Left renal pelvis (tissue), 4 donors: Measurements from ENCODE around the gene RNU6-1. TPM values are rescaled to one million over a fixed set of nuclear protein-coding genes. Genes with fewer than 3 reads are reported as not detected.

Experiments
- DNase-seq, 4 donors: peaks; one replicate each; pipeline ENCODE4 v3.0.0-alpha.2; 2013; ENCODE audit warnings: low read depth in 4 of 4, low spot score in 3 of 4
- polyA plus RNA-seq, 4 donors: library from polyadenylated mRNA; unstranded; fragments of 120-200 nt; gene quantifications; one replicate each; pipeline ENCODE4 v1.2.1, GENCODE V29; 2013; ENCODE audit not compliant: insufficient read length in 4 of 4

Gene RNU6-1
- polyA plus RNA-seq, 4 donors: not detected

DNA sequence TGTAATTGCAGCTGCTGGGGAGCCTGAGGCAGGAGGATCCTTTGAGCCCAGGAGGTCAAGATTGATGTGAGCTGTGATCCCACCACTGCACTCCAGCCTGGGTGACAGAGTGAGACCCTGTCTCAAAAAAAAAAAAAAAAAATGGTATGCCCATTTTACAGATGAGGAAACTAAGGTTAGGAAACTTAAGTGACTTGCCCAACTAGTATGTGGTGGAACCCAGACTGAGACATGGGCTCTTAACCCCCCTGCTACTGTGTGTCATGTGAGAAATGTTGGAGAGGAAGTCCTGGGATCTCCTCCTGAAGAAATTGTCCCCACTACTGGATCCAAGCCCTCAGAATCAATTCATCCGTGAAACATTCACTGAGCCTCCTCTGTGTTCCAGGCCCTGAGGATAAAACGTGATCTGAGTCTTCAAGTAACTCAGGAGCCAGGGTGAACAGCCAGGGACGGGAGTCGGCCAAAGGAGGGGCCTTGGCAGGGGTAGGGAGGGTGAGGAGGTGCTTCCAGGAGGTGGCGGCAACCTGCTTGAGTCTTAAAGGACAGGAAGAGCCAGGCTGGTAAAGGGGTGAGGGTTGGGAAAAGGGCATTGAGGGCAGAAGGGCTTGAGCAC, 19.6 kb upstream of the RNU6-1 start:
- no peak for DNase-seq

DNA sequence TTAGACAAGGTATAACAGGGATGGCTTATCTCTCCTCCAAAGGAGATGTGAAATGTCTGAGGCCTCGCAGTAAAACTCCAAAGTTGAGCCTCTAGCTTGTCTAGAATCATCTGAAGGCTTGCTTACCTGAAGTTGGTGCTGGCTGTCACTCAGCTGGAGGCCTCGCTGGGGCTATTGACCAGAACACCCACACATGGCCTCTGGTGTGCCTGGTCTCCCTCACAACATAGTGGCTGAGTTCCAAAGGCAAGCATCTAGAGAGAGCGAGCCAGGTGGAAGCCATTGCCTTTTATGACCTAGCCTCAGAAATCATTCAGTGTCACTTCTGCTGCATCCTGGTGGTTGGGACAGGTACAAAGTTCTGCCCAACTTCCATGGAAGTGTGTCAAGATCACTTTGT, 17.4 kb upstream of the RNU6-1 start:
- no peak for DNase-seq

DNA sequence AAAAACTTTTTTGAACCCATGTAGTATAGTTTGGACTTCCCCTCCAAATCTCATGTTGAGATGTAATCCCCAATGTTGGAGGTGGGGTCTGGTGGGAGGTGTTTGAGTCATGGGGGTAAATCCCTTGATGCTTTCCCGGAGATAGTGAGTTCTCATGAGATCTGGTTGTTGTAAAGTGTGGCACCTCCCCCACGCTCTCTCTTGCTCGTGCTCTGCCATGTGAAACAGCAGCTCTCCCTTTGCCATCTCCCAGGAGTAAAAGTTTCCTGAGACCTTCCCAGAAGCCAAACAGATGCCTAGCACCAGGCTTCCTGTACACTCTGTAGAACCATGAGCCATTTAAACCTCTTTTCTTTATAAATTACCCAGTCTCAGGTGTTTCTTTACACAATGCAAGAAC, 16.0 kb upstream of the RNU6-1 start:
- DNase-seq: no peak

DNA sequence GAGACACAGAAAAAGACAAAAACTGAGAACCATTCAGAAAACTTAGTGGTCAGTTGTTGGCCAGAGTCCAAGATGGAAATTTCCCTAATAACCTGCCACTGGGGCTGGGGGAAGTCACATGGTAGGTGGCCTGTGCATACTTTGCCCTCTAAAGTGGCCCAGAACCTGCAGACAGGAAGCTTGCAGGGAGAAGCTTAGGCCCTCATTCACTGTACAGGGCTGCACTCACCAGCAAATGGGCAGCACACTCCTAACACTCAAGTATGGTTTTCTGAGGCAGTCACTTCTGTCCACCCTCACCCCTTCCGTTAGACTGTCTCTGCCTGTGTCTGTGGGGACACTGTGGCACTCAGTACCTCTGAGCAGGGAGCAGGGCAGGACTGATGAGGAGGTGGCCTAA, 14.5 kb upstream of the RNU6-1 start:
- DNase-seq: no peak

DNA sequence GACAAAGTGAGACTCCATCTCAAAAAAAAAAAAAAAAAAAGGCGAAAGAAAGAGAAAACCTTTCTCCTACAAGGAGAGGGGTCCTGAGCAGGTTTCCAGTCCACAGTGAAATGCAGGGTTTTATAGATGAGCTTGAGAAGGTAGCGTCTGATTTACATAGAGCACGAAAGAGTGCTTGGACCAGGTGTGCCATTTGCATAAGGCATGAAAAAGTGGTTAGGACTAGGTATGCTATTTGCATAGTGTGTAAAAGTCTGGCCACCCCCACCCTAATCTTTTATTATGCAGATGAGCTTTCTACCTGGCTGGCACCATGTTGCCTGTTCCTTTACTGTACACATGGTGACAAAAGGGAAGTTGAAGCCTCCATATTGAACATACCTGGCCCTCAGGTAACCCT, 13.6 kb upstream of the RNU6-1 start:
- no peak for DNase-seq

DNA sequence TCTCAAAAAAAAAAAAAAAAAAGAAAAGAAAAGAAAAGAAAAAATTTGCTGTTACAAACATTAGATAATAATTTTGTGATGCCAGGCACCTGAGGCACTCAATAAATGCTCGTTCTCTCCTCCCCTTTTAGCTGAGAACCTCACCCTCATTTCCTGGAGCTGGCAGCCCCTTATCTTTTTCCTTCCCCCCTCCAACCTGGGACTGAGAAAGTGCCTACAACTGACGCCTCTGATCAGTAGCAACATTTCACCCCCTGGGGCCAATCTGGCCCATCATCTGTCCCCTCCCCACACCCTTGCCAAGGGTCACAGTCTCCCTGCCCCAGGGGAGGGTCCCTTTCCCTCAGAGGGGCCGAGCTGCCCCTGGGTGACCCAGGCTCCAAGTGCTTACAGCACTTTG, 12.6 kb upstream of the RNU6-1 start:
- no peak for DNase-seq

DNA sequence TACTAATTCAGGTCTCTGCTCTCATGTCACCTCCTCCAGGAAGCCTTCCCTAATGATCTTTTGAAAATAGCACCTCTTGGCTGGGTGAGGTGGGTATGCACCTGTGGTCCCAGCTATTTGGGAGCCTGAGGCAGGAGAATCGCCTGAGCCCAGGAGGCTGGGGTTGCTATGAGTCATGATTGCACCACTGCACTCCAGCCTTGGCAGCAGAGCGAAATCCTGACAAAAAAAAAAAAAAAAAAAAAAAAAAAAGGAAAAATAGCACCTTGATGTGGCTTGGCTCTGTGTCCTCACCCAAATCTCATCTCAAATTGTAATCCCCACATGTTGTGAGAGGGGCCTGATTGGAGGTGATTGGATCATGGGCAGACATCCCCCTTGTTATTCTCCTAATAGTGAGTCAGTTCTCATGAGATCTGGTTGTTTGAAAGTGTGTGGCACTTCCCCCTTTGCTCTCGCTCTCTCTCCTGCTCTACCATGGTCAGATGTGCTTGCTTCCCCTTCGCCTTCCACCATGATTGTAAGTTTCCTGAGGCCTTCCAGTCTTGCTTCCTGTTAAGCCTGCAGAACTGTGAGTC, 11.2 kb upstream of the RNU6-1 start:
- DNase-seq: no peak

DNA sequence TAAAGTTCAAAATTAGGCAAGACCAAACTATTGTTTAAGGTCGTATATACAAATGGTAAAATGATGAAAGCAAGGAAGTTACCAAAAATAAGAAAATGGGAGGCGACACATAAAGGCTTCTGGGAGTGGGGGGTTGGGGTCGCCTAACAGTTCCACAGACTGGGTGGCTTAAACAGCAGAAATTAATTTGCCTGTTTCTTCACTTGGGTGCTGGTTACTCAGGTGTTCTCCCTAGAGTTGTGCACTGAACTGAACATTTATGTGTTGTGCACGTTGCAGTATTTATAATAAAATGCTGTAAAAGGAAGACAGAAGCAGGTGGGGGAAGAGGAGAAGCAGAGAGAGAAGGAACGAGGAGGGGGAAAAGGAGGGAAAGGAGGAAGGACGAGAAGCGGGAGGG, 10.5 kb upstream of the RNU6-1 start:
- no peak for DNase-seq

DNA sequence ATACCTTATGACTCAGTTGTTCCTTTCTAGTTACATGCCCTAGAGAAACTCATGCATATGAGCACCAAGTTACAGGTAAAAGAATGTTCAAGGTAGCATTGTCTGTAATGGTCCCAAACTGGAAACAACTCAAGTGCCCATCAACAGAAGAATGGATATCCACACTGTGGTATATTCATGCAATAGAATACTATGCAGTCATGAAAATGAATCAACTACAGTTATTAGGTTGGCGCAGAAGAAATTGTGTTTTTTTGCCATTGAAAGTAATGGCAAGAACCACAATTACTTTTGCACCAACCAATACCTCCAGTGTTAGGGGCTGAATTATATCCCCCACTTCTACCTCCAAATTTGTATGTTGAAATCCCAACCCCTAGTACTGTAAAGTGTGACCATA, 9.7 kb upstream of the RNU6-1 start:
- DNase-seq: no peak

DNA sequence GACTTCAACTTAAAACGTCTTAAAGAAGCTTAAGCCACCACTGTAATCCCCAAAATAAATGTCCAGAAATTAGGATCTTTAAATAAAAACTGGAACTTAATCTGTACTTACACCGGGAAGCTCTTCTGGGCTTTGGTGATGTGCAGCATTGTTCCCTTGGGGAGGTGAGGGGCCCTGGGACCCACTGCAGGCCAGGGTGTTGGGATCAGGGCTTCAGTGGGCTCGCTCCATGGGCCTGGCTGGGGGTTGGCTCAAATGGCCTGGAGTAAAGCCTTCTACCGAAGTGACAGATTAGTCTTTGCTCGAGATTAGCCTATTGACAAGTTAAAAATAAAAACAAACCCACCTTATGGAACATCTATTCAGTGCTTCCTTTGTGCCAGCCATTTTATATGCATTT, 6.1 kb upstream of the RNU6-1 start:
- DNase-seq: no peak

DNA sequence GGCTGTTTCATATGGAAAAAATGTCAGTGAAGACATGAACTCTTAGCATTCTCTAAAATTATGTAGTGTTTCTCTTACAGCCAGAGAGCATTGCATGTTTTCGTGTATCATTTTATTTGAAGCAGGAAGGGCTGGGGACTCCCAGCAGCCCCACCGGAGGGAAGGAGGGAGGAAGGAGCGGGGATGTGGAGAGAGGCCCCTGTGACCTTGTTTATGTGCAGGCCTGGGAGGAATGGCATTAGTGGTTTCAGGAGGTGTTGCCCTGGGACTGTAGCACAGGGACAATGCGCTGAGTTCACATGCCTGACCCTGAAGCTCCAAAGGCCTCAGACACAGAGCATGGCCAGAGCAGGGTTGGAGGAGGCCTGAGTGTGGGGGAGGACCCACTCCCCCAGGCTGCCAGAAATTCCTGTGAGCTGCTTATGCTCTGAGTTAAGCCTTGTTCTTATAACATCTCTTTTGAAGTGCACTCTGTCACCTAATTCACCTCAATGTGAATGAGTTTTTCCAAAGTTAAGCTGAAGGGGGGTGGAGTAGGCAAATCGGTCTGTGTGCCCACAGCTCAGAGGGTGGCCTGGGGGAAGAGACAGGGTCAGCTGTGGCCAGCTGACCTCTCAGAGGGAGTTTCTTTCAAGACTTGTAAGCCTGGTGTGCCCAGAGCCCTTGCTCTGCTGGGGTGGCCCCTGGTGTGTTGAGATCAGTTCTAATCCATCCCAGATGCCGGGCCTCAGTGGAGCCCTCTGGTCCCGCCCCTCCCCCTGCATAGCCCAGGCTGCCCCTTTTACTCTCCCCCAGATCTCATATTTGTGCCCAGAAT, 3.9 kb upstream of the RNU6-1 start:
- DNase-seq: no peak

DNA sequence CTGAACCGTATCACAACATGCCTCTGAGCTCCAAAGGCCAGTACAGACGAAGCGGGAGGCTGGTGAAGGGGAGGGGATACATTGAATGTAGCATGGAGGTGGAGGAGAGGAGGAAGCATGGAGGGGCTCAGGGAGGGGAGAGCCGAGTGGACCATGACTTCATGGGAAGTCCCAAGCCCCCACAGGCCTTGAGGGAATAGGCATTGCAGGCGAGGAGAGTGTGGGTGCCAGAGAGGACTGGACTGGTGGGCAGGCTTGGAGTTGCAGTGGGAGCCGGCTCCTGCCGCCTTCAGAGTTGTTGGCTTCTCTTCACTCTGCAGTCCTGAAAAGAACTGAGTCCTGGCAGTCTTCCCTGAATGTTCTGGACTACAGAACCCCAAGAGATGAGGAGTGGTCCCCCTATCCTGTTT, 3.3 kb upstream of the RNU6-1 start:
- no peak for DNase-seq

DNA sequence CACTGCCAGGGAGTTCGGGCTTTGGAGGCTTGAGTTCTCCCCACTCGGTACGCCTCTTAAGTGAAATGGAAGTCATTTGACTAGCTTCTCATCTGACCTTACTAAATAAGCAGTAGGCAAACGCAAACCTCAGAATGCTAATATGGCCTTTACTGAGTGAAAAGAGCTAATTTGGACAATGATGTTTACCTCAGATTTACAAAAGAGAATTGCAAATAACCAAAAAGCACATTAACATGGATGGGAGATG, 1.6 kb upstream of the RNU6-1 start:
- DNase-seq: no peak

DNA sequence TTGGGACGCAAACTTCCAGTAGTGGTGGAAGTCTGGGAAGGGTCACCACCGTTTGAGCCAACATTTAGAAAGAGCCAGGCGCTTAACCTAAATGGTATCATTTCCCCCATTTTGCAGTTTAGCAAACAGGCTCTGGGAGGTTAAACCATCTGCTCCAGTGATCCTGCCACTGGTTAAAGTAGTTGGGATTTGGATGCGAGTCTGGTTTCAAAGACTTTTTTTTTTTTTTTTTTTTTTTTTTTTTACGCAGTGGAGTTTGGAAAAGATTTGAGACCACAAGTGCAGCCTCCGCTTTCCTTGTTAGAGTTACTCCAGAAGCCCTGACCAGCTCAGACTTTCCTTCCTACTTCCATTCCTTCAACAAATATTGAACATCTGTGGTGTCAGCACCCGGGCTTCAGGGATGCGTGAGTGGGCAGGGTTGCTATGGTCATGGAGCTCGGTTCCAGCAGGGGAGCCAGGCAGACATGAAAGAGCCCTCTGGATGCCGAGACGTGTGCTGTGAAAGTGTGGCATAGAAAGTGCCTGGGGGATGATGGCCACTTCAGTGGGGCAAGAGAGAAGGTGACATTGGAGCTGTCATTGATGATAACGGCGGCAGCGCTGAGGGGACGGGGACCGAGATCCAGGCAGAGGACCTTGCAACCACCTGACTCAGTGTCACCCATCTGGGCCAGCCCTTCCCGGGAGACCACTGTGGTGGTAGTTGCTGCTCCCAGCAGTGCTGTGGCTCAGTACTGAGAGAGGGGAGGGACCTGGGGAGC, 1.1 kb upstream of the RNU6-1 start:
- no peak for DNase-seq

DNA sequence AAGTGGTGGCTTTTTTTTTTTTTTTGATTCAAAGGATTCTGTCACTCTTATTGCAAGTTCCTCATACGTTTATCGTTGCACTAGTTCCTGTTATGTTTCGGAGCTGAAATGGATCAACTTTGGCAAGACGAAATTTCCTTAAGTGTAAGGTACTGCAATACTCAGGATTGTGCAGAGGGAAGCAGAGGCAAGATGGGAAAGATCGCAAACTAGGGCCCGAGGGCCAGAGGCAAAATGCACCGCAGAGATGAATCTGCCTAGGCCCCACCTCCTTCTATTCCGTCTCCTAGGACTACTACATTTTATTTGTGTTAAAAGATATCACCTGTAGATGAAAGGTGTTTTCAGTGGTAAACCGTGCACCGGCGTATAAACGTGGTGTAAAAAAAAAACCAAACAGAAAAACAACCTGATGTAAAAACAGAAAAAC, 331 bp downstream of the RNU6-1 start:
- no peak for DNase-seq

DNA sequence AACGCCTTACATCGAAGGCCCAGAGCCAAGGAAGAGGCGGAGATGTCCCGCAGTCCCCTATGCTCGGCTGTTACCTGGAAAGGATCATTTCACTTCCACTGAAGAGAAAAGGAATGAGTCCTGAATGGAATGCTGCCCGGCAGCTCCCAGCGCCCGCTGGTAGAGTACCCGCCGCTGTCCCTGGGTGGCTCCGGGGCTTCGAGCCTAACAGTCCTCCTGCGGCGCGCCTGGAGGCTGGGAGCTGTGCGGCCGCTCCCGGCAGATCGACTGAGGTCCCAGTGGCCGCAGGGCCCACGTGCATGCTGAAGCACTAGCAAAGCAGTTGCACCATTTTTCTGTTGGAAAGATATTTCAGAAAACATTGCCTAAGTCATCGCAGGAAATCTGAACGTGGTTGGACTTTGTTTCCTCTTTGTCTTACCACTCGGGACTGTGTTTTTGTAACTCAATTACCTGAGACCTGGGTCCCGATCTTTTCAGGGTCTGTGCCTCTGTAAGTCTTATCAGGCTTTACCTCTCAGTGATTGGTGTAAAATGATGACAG, 984 bp downstream of the RNU6-1 start:
- DNase-seq: no peak

DNA sequence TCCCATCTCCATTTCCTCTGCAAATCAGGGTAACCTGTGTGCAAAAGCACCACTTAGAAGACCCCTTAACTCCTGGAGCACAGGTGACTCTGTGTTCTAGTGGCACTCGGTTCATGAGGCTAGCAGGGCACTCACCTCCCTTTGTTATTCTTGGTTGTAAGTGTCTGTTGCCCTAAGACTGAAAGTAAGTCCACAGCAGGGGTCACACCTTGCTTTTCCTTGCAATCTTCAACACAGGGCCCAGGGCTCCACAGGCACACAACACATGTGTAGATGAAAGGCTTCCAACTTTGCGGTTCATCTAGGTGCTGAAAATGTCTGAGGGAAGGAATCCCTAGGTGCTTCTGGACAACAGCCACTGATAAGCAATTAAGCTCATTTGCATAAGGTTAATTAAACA, 2.9 kb downstream of the RNU6-1 start:
- no peak for DNase-seq

DNA sequence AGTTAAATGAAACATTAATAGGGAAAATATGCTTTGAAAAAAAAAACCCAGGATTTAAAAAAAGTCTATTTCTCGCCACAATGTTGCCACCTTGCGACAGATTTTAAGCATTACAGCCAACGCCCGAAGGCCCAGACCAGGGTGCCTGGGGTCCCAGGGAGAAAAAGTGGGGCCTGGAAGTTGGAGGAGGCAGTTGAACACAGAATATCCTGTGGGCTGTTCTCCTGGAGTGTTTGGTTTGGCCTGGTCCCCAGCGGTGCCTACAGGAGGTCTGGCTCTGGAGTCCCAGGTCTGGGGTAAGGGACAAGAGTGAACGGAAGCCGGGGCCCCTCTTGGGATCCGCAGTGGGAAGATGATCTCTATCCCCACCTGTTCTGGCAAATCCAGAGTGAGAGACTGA, 3.4 kb downstream of the RNU6-1 start:
- DNase-seq: no peak

DNA sequence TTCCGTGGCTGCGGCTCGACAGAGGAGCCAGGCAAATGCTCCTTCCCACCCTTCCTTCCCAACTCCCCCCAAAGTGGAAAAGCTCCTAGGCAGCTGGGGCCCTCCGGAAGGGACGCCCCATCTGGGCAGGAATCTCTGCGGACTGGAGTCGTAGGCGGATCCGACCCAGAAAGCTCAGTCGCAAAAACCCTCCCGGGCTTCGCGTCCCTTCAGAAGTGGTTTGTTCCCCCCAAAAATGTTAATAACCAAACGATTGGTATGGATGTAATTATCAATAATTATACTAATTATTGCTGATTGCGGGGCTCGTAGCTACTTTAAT, 3.8 kb downstream of the RNU6-1 start:
- DNase-seq: no peak

DNA sequence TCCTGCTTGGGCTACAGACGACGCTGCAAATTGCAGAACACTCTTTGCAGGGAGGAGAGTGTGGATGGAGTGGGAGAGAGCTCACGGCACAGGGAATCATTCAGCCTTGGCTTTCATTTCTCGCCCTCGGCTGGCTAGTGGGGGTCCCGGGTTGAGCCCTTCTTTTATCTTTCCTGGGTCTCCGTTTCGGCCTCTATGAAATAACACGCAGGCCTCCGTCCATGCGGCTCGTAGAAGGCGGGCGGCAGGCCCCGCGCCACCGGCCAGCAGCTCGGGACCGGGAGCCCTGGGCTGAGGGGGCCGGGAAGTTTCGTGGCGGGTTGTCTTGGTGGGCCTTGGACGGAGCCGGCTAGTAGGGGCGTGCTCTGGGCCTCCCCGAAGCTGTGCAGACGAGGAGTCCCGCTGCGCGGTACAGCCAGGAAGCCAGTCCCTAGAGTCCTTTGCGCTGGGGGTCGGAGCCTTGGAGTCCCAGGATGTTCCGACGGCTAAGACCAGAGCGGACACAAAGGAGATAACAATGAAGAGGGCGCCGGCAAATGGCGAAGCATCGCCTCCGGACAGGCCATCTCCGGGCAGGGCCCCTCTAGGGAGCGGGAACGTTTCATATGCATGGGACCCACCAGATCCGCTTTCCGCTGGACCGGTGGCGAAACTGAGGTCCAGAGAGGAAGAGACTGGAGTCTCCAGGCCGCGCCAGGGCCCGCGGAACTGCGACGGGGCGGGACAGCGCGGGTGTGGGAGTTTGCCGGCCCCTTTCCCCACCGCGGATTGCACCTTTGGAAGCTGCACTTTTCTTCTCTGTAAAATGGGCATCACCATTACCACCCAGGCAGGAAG, 4.3 kb downstream of the RNU6-1 start:
- DNase-seq: no peak
